NCI-H128 (cell line): ENCODE results near the gene ACOT7.
"Not testable (repeated sequence)": the region's sequence is repeated elsewhere in the genome, so short reads cannot be mapped to it uniquely, and the experiment has no call there.

Source experiments
- DNase-seq: peaks from one replicate; lab custom pipeline; 2025; ENCODE audit not compliant: unreplicated experiment; lab: John Stamatoyannopoulos, UW

Gene ACOT7

DNA sequence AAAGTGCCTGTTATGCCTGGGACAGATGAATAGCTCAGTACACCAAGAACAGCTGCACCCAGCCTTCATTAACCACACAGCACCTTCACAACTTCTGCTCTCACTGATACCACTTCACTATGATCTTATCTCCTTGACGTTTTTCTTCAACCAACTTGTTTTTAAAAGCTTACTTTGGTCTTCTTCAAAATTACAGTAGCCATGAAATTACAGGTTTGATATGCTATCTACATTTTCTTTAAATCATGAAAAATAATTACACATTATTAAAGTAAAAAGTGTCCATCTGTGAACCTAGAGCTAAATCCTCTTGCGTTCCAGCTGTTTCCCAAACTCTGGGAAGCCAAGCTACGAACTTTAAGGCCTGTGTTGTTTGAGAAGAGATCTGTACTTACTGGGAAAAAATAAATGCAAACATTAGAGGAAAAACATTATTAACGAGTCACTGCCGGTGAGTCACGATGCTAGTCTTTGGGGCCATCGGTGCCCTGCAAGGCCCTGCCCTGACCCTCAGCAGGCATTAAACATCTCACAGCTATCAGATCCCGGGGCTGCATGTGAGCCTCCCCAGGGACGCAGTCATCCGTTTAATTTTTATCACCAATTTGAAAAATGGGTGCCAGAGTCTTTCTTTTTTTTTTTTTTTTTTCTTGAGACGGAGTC lies 76.3 kb downstream of the ACOT7 start:
- DNase-seq: no peak

DNA sequence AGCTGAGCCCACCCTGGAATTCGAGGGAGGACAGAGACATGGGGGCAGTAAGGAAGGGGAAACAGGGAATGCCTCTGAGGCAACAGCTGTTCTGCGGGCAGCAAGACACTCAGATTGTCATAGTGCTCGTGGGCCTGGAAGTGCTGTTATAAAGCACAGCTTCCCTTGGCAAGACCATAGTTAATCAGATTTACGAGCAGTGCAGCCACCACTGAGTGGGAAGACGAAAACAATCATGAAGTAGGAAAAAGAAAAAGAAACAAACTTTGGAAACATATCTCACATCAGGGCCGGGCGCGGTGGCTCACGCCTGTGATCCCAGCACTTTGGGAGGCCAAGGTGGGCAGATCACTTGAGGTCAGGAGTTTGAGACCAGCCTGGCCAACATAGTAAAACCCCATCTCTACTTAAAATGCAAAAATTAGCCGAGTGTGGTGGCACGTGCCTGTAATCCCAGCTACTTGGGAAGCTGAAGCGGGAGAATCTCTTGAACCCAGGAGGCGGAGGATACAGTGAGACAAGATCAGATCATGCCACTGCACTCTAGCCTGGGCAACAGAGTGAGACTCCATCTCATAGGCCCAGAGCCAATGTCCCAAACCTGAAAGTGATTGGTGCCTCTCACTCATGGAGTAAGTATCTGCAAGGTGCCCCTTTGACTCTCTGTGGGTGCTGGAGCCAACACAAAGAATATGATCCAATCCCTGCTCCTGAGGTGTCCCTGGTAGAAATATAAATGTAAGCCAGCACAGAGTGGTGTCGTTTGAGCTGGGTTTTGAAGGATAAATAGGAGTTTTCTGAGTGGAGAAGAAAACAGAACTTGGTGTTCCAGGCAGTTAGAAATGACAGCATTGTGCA lies 77.1 kb downstream of the ACOT7 start:
- DNase-seq: no peak

DNA sequence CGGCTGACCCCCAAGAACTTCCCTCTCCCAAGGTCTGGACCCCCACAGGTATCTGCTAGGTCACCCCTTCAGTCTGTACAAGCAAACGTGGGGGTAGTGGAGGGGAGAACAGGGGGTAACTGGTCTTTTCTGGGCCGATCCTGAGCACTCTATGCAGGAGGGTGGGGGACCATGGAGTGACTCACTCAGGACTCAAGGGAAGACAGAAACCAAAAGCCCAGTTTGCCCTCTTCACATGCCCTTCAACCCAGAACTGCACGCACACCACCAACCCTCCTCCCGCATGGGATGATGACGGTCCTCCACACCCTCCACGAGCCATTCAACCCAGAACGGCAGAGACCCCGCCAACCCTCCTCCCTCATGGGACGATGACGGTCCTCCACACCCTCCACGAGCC lies 79.1 kb downstream of the ACOT7 start:
- no peak for DNase-seq

DNA sequence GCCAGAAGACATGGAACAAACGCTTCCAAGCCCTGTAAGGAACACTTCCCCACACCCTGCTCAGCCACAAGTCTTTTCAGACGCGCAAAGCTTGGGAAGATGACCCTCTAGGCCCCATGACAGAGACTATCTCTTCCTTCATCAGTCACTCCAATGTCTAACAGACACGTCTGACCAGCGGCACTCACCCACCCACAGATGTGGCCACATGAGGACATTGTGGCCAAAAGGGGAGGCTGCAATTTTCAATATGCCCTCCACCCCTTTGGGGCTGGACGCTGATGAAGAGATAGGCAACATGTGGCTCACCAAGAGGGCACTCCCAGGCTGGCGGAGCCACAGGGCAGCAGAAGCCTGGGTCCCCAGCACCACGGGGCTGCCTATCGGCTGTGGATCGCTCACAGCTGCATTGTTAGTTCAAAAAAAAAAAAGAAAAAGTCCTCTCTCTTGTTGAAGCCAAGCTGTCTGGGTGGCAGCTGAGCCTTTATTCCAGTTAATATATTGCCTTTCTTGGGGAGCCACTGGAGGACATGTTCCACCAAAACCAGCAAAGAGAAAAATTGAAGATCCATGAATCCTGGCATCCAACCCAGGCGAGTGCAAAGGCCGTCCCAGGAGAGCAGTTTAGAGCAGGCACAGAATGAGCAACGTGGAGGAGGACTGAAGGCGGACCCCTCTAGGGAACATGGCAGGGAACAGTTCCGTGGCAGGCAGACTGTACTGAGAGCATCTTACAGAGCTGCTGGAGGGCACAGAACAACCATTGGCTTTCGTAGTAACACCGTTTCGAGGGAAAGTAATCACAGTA lies 80.0 kb downstream of the ACOT7 start:
- DNase-seq: no peak

DNA sequence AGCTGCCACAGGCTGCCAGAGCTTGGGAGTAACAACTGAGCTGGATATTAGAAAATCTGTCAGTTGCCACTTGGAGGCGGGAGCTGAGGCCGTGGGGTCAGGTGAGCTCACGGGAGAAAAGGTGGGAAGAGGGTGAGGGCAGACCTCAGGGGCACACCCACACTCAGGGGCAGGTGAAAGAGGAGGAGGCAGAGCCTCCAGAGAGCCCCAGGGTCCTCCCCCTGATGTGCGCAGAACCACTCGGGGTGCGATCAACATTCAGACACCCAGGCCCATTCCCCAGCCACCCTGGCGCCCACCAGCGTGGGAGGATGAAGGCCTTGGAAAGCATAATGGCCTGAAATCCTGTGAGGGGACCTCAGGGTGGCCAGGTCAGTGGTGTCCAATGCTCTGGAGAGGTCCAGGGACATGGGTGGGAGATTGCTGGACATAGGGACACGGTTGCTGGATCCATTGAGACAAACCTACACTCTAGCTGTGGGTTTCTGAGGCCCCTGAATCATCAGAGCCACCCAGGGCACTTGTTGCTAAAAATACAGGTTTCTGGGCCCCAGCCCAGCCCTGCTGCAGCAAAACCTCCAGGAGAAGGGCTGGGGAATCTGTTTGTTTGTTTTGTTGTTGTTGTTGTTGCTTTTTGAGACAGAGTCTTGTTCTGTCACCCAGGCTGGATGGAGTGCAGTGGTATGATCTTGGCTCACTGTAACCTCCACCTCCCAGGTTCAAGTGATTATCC lies 83.3 kb downstream of the ACOT7 start:
- no peak for DNase-seq

DNA sequence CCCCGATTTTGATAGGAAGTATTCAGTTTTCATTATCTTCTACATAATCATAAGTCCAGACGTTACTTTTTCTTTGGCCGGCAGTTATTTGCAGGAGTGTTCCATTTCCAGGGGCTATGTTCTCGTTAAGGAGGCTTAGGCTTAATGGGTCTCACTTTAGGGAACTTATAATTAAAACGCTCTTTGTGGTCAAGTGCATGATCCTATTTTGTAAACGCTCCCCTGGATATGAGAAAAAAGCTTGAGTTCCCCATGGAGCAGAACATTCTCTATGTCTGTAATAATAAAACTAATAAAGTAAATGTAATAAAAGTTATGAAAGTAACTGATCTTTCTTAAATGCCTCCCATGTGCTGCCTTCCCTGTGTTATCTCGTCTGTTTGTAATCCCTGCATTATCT lies 84.0 kb downstream of the ACOT7 start:
- DNase-seq: no peak

DNA sequence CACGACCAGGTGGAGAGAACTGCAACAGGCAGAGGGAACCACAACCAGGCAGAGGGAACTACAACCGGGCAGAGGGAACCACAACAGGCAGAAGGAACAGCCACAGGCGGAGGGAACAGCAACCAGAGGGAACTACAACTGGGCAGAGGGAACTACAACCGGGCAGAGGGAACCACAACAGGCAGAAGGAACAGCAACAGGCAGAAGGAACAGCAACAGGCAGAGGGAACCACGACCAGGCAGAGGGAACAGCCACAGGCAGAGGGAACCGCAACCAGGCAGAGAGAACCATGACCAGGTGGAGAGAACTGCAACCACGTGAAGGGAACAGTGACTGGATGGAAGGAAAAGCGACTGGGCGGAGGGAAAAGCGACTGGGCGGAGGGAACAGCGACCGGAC lies 85.1 kb downstream of the ACOT7 start:
- no peak for DNase-seq

DNA sequence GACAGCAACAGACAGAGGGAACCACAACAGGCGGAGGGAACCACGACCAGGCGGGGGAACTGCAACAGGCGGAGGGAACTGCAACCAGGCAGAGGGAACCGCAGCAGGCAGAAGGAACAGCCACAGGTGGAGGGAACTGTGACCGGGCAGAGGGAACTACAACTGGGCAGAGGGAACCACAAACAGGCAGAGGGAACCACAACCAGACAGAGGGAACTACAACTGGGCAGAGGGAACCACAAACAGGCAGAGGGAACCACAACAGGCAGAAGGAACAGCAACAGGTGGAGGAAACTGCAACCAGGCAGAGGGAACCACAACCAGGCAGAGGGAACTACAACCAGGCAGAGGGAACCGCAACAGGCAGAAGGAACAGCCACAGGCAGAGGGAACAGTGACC lies 85.9 kb downstream of the ACOT7 start:
- not testable (repeated sequence) for DNase-seq

DNA sequence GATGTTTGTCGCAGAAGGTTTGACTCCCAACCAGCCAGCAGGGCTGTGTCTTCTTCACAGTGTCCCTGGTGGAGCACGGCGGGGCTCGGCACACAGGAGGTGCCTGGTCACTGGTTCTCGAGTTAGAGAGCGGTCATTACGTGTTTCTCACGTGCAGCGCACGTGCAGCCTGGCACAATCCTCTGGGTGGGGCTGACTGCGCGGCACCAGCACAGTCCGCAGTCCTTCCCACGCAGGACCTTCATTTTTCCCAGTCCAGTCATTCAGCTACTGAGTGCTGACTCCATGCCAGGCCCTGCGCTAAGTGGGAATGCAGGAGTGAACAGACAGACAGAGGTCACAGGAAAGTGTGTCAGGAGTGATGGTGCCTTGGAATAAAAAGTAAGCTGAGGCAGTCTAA lies 86.5 kb downstream of the ACOT7 start:
- DNase-seq: no peak

DNA sequence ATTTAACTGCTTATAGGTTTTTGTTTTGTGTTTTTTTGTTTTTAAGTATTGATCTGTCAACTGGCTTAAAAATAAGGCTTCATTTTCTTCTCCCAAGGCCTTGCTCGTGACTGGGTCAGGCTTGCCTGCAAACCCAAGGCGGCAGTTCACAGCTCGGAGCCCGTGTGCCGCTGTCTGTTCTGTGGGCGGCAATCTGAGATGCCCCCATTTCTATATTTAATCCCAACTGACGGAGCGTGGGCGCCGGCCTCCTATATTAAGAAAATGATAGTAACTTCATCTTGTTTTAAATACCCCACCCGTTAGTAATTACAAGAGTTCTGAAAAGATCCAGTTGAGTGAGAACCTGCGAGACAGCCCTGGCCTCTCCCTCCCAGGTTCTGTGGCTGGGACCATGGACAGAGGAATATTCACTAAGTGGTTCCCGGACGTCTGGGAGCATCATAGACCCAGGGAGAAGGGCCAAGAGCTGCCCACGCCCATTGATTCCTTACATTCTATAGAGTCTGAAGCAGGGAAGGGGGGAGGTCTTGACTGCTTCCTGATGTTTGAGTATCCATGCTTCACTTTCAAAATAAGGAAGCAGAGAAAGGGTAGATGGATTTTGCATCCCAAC lies 90.1 kb downstream of the ACOT7 start:
- no peak for DNase-seq

DNA sequence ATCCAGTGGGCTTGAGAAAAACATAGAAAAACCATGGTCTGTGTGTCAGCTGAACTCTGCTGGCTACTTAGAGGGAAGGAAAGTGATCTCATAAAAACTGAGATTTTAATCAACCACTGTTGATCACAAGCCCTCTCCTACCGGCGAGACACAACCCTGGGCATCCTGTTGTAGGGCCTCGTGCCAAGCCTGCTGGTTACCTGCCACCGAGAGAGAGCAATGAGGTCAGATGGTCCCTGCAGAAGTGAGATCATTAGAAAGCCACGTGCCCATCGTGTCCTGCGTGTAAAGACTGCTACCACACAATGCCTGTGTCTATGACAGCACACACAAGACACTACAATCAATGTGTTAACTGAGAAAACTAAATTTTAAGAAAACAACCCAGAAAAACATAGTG lies 91.0 kb downstream of the ACOT7 start:
- no peak for DNase-seq

DNA sequence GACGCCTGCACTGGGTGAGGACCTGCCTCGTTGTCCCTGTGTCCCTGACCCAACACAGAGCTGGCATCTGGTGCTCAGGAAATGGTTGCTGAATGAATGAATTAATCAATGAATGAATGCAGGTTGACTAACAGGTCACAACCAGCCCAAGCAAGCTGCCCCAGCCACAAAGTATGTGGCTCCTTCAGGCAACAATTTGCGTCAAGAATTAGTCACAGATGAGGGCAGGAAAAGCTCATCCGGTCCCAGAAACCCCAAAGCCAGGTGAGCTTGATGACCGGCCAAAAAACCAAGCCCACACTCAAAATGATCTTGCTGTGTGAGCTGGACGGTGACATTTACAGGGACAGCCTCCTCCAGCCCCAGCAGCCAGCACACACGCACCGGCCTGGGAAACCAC lies 92.0 kb downstream of the ACOT7 start:
- no peak for DNase-seq

DNA sequence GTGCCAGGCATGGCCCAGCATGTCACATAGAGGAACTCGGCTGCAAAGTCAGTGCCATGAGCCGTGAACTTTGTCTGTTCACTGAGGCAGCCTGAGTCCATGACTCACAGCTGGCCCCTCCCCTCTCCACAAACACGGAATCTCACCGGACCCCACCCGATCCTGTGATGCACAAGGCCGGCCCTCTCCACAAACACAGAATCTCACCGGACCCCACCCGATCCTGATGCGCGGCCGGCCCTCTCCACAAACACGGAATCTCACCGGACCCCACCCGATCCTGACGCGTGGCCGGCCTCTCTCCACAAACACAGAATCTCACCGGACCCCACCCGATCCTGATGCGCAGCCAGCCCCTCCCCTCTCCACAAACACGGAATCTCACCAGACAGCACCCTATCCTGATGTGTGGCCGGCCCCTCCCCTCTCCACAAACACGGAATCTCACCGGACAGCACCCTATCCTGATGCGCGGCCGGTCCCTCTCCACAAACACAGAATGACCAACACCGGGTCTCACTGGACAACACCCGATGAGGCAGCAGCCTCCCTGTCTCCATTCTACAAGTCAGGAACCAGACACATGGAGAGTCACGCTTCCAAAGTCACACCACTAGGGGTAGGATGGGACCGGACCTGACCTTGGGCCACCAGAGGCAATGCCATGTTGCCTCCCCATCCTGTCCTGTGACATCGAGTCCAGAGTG lies 93.1 kb downstream of the ACOT7 start:
- DNase-seq: no peak

DNA sequence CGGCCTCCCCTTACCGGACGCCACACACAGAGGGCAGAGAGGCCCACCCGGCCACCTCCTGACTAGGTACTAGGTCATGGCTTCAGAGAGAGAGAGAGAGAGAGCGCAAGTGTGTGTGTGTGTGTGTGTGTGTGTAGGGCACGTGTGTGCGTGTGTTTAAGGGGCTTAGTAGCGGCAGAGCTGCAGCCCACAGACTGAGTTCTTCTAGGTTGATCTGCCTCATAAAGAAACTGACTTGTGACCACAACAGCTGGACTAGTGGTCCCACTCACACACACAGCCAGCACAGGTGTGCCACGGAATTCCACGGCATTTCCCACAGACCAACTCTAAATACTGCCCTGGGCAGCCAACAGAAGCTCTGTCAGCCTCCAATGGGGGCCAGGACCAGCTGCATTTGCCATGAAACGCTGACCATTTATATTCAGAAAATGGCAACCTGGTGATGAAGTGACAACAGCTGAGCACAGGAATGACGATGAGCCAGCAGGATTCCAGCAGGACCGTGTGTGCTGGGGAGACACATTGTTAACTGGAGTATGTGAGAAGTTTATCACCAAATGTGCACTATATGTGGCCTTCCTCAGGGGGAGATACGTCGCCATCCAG lies 93.9 kb downstream of the ACOT7 start:
- DNase-seq: no peak

DNA sequence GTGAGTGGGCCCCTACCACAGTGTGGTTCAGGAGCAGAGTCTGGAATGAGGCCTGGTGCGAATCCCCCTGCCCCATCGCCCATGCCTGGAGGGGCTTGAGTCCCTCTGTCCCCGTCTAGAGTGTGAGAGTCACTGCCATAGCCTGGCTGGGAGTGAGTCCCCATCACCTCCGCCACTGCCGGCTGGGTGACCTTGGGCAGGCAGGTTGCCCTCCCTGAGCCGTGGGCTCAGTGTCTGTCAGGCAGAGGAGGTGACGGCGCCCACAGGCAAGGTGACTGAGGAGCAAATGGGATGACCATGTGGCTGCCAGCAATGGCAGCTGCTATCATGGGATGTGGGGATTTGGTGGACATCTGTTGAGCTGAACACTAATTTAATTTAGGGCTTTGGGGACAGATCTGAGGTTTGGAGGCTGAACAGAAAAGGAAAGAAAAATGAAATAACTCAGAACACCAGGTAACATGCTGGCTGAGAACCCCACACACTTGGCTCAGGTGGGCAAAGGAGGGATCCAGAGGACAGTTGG lies 94.6 kb downstream of the ACOT7 start:
- DNase-seq: no peak

DNA sequence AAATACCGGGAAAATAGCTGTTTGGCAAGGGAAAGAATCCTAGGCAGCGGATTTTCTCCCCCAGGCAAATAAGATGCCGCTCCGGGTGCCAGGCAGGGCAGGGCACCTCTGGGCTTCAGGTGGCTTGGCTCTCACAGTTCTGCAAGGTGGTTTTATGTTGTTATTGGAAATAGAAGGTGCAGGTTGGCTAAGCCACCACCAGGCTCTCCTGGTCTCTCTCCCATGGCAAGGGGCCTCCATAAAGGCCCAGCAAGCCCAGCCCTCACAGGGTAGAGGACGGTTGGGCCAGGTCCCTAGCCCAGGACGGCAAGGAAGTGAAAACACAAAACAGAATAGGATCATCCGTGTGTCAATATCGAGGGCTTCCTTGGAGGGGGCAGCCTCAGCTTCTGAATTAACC lies 95.0 kb downstream of the ACOT7 start:
- no peak for DNase-seq

DNA sequence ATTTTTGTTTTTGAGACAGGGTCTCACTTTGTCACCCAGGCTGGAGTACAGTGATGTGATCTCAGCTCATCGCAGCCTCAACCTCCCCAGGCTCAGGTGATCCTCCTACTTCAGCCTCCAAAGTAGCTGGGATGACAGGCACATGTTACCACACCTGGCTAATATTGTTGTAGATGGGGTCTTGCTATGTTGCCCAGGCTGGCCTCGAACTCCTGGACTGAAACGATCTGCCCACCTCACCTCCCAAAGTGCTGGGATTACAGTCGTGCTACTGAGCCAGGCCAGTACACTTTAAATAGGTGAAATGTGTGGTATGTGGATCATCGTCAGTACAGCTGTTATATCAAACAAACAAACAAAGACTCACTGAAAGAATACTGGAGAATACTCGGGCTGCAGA lies 97.7 kb downstream of the ACOT7 start:
- no peak for DNase-seq

DNA sequence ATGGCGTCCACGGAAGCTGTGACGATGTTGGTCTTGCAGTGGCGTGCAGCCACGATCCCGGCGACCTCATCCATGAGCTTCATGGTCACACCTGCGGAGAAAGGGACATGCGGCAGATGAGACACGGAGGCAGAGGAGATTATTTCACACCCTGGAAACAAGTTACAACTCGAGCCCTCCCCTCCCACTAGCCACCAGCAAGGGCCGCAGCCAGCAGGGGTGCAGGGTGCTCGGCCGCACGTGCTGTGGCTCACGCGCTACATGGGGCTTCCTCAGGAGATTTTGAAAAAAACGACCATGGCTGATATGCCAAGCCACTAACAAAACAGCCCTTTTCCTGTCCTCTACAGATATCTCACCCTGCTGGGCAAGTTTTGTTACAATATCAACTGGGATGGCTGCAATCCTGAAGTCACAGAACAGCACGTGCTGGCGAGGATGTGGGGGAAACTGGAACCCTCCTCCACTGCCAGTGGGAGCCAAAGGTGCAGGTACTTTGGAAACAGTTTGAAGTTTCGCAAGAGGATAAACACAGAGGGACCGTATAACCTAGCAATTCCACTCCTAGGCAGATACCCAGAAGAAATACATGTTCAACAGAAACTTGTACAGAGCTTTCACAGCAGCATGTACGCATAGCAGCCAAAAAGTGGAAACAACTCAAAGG lies 98.5 kb downstream of the ACOT7 start:
- no peak for DNase-seq
